ENCODE data around the gene ASCL4.

- TF ChIP-seq POLR2AphosphoS5 (IDR thresholded peaks at IDR 0.05; ENCODE audit: low read depth) (no peak), EZH2 (IDR thresholded peaks at IDR 0.05; ENCODE audit: low read depth, unreplicated experiment) (no peak), CTCF (conservative IDR thresholded peaks at IDR 0.05; ENCODE audit: low read depth in 2 of 2) (no peak)
Observed at GRCh38 chr12:107779077-107779831, 4.8 kb downstream of the ASCL4 start.
